ENCODE results near the gene STX18.

Gene STX18

DNA sequence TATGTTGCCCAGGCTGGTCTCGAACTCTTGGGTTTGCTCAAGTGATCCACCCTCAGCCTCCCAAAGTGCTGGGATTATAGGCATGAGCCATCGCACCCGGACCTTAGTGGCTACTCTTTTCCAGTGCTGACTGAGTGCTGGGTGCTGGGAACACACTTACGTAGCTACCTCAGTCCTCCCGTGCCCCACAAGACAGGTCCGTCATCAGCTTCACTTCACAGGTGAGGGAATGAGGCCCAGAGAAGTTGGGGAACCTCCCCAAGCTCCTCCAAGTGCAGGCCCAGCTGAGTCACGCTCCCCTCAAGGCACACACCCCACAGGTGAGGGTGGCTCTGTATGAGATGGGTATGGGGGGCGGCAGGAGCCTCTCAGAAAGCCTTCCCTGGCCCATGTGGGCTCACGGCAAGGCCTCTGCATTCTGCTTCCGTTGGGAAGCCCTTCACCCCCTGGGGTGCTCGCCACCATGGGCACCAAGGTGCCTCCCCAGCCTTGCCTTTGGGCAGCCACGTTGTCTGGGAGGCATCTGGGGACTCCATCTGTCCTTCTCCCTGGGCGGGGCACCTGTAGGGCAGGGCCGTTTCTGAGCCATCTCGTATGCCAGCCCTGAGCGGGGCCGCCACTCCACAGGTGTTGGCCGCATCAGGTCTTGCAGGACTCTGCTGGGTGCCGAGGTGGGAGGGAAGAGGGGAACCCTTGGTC lies 126.6 kb downstream of the STX18 start:
- no peaks in the 10 kb centered on the region for H3K4me1 ChIP-seq (ENCODE audit: insufficient read depth, low read length)
- no peak overlapping the region for H3K9ac ChIP-seq (ENCODE audit: low read depth, low read length)
- H3K36me3 ChIP-seq (ENCODE audit: insufficient read depth, low read length) = no peaks in the 10 kb centered on the region; the same call in 1 of the 2 replicates
- no peaks in the 10 kb centered on the region for H3K9me3 ChIP-seq (ENCODE audit: control insufficient read depth, insufficient read depth, low read length)

DNA sequence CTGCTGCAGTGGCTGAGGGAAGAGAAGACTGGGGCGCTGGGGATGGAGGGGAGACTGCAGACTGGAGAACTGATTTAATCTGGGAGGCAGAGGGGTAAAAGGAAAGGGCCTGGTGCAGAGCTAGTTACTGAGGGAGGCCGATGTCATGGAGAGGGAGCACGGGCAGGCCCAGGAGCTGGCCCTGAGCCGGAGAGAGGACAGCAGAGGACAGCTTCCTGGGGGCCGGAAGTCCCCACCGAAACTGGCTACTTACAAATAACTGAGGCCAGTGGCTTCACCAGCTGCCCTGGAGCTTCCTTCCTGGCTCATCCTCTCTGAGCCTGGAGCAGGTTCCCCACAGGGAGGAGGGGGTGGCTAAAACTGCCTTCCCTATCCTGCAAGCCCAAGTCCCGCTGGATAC lies 128.0 kb downstream of the STX18 start:
- H3K4me1 ChIP-seq (ENCODE audit: insufficient read depth, low read length) = no peaks in the 10 kb centered on the region
- H3K9me3 ChIP-seq (ENCODE audit: control insufficient read depth, insufficient read depth, low read length) = no peaks in the 10 kb centered on the region
- no peaks in the 10 kb centered on the region for H3K36me3 ChIP-seq (ENCODE audit: insufficient read depth, low read length)
- no peak overlapping the region for H3K9ac ChIP-seq (ENCODE audit: low read depth, low read length)

DNA sequence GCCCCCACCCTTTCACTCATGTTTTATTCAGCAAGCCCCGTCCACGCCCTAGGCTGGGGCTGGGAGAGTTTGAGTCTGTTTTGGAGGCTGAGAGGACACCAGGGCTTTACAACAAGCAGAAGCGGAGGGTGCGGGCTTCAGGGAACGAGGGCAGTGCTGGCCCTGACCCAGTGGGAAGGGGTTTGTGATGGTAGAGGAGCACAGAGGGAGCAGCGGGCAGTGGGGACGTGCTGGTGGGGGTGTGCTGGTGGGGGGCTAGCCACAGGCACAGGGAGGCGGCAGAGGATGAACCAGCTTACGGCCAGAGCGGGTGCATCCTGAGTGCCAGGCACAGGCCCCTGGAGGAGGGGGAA lies 128.5 kb downstream of the STX18 start:
- no peaks in the 10 kb centered on the region; the same call in 1 of the 2 replicates for H3K4me1 ChIP-seq (ENCODE audit: insufficient read depth, low read length)
- no peak overlapping the region for H3K9ac ChIP-seq (ENCODE audit: low read depth, low read length)
- H3K36me3 ChIP-seq (ENCODE audit: insufficient read depth, low read length) = no peaks in the 10 kb centered on the region
- no peaks in the 10 kb centered on the region for H3K9me3 ChIP-seq (ENCODE audit: control insufficient read depth, insufficient read depth, low read length)

DNA sequence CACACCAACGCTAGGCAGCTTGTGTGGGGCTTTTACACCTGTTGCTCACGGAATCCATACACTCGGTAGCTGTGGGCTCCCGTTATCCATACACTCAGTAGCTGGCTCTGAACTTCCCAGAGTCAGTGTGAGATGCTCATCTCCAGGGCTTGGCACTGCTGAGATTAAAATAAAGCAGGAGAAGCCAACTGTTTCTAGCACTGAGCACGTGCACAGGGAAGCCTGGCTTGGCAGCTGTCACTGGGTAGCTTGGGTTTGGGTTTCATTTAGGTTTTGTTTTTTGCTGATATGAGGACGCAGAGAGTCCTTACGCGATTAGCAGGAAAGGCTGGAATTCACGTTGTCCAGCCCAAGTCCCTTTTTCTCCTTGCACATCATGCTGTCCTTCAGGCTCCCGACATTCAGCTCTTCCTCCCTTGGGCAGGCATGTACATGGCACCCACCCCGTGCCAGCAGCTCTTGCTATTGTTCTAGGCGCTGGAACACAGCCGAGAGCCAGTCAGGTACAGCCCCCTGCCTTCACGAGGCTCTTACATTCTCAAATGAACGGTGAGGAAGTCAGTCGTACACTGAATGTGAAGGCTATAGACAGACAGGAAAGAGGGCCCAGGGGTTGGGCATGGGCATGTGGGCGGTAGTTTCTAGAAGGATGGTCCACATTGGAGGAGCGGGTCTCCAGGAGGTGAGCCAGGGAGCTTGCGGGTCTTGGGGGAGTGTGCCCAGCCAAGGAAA lies 129.0 kb downstream of the STX18 start:
- Histone ChIP-seq H3K9ac (ENCODE audit: low read depth, low read length) (no peak overlapping the region), H3K4me1 (ENCODE audit: insufficient read depth, low read length) (no peaks in the 10 kb centered on the region; the same call in 1 of the 2 replicates), H3K36me3 (ENCODE audit: insufficient read depth, low read length) (no peaks in the 10 kb centered on the region), H3K9me3 (ENCODE audit: control insufficient read depth, insufficient read depth, low read length) (no peaks in the 10 kb centered on the region)

DNA sequence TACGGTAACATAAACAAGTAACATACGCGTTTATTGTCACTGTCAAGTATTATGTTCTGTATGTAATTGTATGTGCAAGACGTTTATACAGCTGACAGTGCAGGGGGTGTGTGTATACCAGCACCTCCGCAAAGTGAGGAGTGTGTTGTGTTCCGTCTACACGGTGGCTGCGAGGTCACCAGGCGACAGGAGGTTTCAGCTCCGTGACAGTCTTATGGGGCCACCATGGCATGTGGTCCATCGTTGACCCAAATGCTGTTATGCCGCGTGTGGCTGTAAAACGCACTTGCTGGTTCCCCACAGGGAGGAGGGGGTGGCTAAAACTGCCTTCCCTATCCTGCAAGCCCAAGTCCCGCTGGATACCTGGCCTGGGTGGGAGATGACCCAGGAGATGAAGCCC lies 129.9 kb downstream of the STX18 start:
- H3K9me3 ChIP-seq (ENCODE audit: control insufficient read depth, insufficient read depth, low read length) = no peaks in the 10 kb centered on the region
- no peak overlapping the region for H3K9ac ChIP-seq (ENCODE audit: low read depth, low read length)
- H3K36me3 ChIP-seq (ENCODE audit: insufficient read depth, low read length) = no peaks in the 10 kb centered on the region
- no peaks in the 10 kb centered on the region; the same call in 1 of the 2 replicates for H3K4me1 ChIP-seq (ENCODE audit: insufficient read depth, low read length)

DNA sequence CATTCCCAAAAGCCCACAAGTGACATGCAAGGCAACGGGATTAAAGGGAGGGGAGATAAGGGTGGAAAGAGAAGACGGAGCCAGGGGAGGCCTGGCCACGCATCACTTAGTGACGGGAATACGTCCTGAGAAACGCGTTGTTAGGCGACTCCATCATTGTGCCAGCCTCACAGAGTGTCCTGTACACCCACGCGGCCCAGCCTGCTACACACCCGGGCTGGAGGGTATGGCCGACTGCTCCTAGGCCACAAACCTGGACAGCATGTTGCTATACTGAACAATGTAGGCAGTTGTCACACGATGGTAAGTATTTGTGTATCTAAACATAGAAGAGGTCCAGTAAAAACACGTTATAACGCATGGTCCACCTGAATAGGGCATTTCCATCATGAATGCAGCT lies 131.6 kb downstream of the STX18 start:
- Histone ChIP-seq H3K9ac (ENCODE audit: low read depth, low read length) (no peak overlapping the region), H3K4me1 (ENCODE audit: insufficient read depth, low read length) (no peaks in the 10 kb centered on the region; the same call in 1 of the 2 replicates), H3K9me3 (ENCODE audit: control insufficient read depth, insufficient read depth, low read length) (no peaks in the 10 kb centered on the region), H3K36me3 (ENCODE audit: insufficient read depth, low read length) (no peaks in the 10 kb centered on the region)

DNA sequence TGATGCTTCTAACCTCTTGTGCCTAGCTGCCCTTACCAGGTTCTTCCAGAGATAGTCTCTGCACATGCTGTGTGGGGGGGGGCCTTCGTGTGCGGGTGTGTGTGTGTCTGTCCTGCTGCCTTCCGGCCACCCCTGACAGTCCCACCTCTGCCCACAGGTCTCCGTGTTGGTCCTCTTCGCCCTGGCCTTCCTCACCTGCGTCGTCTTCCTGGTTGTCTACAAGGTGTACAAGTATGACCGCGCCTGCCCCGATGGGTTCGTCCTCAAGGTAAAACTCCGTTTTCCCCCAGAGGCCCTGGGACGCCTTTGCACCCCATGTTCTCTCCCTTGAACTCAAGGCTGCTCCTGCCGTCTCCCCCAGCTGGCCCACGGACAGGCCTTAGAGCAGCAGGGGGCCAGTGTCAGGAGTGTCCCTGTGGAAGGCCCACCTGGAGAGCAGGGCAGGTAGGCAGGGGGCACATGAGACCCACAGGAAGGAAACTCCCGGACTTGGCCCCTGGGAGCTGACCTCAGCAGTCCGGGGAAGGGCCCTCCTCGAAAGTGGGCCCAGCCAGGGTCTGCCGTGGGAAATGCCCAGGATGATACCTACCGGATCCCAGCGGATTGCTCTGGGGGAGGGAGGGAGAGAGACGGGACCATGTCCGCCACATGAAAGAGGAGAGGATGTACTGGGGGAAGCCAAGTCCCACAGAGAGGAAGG lies 132.3 kb downstream of the STX18 start:
- H3K4me1 ChIP-seq (ENCODE audit: insufficient read depth, low read length) = no peaks in the 10 kb centered on the region; the same call in 1 of the 2 replicates

DNA sequence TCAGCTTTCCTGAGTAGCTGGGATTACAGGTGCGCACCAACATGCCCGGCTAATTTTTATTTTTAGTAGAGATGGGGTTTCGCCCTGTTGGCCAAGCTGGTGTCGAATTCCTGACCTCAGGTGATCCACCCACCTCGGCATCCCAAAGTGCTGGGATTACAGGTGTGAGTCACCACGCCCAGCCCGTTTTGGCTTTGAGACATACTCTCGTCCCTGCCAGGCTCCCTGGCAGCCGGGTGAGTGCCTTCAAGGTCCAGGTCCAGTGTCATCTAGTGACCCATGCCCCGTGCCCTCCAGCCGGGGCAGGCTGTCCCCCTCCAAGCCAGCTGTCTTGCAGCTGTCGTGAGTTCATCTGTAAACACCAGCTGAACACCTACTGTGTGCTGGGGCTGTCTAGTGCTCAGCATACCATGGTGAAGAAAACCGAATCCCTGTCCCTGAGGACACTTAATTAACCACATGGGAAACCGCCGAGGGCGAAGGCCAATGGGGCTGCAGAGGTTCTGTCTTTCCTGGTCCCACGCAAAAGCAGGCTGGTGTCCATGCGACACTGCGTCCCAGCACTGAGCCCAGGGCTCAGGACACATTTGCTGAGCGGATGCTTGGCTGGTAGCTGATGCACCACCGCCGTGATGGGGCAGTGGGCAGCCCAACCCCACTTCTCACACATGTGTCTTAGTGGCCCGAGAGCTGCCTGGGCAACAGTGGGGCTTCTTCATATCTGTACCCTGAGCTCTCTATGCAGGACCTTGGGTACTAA lies 133.1 kb downstream of the STX18 start:
- no peaks in the 10 kb centered on the region; the same call in 1 of the 2 replicates for H3K4me1 ChIP-seq (ENCODE audit: insufficient read depth, low read length)
- no peak overlapping the region for H3K9ac ChIP-seq (ENCODE audit: low read depth, low read length)
- H3K9me3 ChIP-seq (ENCODE audit: control insufficient read depth, insufficient read depth, low read length) = no peaks in the 10 kb centered on the region
- no peaks in the 10 kb centered on the region for H3K36me3 ChIP-seq (ENCODE audit: insufficient read depth, low read length)

More for the DNA sequence above, 132.3 kb downstream of the STX18 start:
- Histone ChIP-seq H3K36me3 (ENCODE audit: insufficient read depth, low read length) (no peaks in the 10 kb centered on the region), H3K9ac (ENCODE audit: low read depth, low read length) (no peak overlapping the region), H3K9me3 (ENCODE audit: control insufficient read depth, insufficient read depth, low read length) (no peaks in the 10 kb centered on the region)

DNA sequence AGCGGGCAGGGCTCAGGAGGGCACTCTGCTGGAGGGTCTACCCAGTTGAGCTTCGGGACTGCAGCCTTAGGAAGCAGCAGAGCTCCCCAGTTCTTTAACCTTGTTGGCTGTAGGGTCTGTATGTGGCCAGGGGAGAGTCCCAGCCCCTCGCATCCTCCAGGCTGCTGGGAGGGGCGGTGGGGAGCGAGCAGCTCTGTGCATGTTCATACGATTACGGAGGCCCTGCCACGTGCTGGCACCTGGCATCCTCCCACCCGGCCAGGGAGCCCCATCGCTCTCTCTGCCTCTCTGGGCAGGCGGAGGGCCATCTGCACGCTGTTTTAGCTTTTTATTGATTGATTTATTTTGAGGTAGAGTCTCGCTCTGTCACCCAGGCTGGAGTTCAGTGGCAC lies 133.7 kb downstream of the STX18 start:
- Histone ChIP-seq H3K9ac (ENCODE audit: low read depth, low read length) (no peak overlapping the region), H3K4me1 (ENCODE audit: insufficient read depth, low read length) (no peaks in the 10 kb centered on the region; the same call in 1 of the 2 replicates), H3K36me3 (ENCODE audit: insufficient read depth, low read length) (no peaks in the 10 kb centered on the region), H3K9me3 (ENCODE audit: control insufficient read depth, insufficient read depth, low read length) (no peaks in the 10 kb centered on the region)

DNA sequence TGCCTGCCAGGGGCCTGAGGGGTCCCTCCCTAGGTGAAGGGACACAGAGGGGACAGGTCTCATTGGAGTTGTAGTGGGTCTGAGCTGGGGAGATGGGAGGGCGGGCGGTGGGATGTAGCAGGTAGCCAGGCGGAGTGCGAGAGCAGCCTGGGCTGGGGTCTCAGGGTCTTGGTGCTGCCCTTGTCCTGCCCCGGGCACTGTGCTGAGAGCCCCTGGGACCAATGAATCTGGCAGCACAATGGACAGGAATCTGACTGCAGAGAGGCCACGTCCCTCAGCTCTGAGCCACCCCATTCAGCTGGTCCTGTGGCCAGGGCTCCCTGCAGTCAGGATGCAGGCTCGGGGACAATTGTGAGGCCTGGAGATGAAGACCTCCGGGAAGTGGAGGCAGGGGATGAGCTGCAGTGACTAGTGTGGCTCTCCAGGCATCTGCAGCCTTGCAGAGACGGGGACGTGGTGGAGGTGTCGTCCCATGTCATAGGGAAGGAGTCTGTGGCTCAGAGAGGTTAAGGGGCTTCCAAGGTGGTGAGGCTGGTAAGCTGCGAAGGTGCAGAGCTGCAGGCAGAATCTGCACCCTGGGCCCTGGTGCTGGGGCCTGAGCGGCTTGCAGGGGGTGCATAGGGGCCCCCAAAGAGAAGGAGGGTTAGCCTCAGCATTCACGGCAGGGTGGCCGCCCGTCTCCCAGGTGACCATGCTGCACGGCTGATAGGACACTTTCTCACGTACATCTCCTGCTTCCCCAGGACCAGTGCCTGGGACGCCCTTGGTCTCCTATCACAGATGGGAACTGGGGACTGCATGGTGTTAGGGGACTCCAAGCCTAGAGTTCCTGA lies 134.3 kb downstream of the STX18 start:
- Histone ChIP-seq H3K4me1 (ENCODE audit: insufficient read depth, low read length) (no peaks in the 10 kb centered on the region; the same call in 1 of the 2 replicates), H3K9ac (ENCODE audit: low read depth, low read length) (no peak overlapping the region), H3K36me3 (ENCODE audit: insufficient read depth, low read length) (no peaks in the 10 kb centered on the region), H3K9me3 (ENCODE audit: control insufficient read depth, insufficient read depth, low read length) (no peaks in the 10 kb centered on the region)

DNA sequence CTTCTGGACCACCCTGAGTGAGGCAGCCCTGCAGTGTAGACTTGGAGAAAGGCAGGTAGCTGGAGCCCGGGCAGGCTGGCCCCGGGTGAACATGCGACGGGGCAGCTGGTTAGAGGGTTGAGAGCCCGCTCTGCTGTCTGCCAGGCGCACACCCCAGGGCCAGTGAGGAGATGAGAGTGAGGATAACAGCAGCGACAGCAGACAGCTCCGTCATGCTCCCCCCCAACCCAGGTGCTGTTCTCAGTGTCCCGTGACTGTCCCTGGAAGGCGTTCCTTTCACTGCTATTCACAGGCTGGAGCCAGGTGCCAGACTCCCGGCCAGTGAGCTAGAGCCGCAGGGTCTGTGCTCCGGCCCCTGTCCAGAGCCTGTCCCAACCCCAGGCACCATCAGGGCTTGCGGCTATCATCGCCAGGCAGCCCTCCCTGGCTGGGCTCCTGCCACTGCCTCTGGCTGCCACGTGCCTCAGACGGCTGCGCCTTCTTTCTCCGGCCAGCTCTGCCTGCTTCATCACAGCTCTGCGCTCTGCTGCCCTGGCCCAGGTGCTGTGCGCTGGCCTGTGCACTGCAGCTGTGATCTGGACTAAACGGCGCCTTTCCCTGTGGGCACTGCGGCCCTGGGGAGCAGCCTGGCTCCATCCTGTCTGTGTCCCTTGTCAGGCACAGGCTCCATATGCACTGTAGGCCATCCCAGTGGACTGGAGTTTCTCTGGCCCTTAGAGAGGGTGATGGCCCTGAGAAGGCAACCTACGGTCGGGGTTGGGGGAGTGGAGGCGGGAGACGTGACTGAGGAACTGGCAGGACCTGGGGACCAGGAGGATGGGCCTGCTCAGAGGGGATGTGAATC lies 135.2 kb downstream of the STX18 start:
- Histone ChIP-seq H3K9ac (ENCODE audit: low read depth, low read length) (no peak overlapping the region), H3K36me3 (ENCODE audit: insufficient read depth, low read length) (no peaks in the 10 kb centered on the region)

DNA sequence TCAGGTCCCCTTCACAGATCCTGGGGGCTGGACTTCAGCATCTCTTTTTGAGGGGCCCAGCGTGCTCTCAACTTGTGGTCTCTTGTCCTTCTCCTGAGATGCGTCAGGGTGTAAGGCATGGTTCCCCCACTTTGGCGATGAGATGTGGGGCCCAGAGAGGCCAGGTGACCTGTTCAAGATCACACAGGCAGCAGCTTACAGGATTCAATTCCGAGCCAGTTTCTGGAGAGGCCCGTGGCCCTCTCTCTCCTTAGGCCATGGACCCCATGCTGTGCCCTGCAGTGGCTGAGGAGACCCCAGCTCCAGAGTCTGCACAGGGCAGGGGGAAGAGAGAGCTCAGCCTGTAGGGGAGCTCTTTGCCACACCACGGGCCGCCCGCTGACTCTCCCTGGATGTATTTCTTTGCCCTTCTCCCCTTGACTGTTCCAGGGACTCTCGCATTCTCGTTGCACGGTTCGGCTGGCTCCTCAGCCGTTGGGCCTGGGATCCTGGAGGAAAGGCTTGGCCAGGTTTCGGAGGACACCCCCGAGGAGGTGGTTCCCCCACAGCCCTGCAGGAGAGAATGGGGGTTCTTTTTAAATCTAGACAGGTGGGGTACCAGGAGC lies 136.4 kb downstream of the STX18 start:
- no peaks in the 10 kb centered on the region; the same call in 1 of the 2 replicates for H3K4me1 ChIP-seq (ENCODE audit: insufficient read depth, low read length)
- H3K9ac ChIP-seq (ENCODE audit: low read depth, low read length) = no peak overlapping the region
- H3K9me3 ChIP-seq (ENCODE audit: control insufficient read depth, insufficient read depth, low read length) = no peaks in the 10 kb centered on the region
- no peaks in the 10 kb centered on the region for H3K36me3 ChIP-seq (ENCODE audit: insufficient read depth, low read length)

More for the DNA sequence above, 135.2 kb downstream of the STX18 start:
- Histone ChIP-seq H3K9me3 (ENCODE audit: control insufficient read depth, insufficient read depth, low read length) (no peaks in the 10 kb centered on the region), H3K4me1 (ENCODE audit: insufficient read depth, low read length) (no peaks in the 10 kb centered on the region; the same call in 1 of the 2 replicates)
